HG02938 (cell line): ENCODE data around the gene CCR4.
"Not testable (repeated sequence)": the region's sequence is repeated elsewhere in the genome, so short reads cannot be mapped to it uniquely, and the experiment has no call there.

Source experiments
- ATAC-seq: cut with Tn5 transposase; IDR thresholded peaks from one replicate; pipeline ENCODE4 v1.9.1; 2021; ENCODE audit warnings: mild to moderate bottlenecking, moderate library complexity; ENCODE audit not compliant: unreplicated experiment

The CCR4 gene

GRCh38 chr3:32951410-32951811 lies at the start of gene CCR4:
TSS of gene CCR4 (plus strand) at chr3:32951644. CDS start at chr3:32953423, 1,779 bp downstream.
- ATAC-seq = no peak

GRCh38 chr3:32902887-32903371 lies 48.5 kb upstream of the CCR4 start:
- peak; percentile 59 for ATAC-seq

GRCh38 chr3:32903953-32904352 lies 47.5 kb upstream of the CCR4 start:
- ATAC-seq = no peak

GRCh38 chr3:32909999-32910398 lies 41.4 kb upstream of the CCR4 start:
- no peak for ATAC-seq

GRCh38 chr3:32910954-32911353 lies 40.5 kb upstream of the CCR4 start:
- ATAC-seq = no peak

- ATAC-seq = no peak
These were observed 39.4 kb upstream of the CCR4 start for GRCh38 chr3:32912046-32912445.

- no peak for ATAC-seq
These were observed 37.5 kb upstream of the CCR4 start for GRCh38 chr3:32913790-32914446.

GRCh38 chr3:32919920-32920319 lies 31.5 kb upstream of the CCR4 start:
- ATAC-seq = no peak

GRCh38 chr3:32922078-32922477 lies 29.4 kb upstream of the CCR4 start:
- ATAC-seq = no peak

GRCh38 chr3:32930161-32930560 lies 21.3 kb upstream of the CCR4 start:
- no peak for ATAC-seq

- ATAC-seq = not testable (repeated sequence)
These were observed 20.2 kb upstream of the CCR4 start for GRCh38 chr3:32931273-32931672.

GRCh38 chr3:32934150-32934742 lies 17.2 kb upstream of the CCR4 start:
- no peak for ATAC-seq

GRCh38 chr3:32937331-32937730 lies 14.1 kb upstream of the CCR4 start:
- ATAC-seq = no peak

GRCh38 chr3:32939531-32940284 lies 11.7 kb upstream of the CCR4 start:
- not testable (repeated sequence) for ATAC-seq

- no peak for ATAC-seq
These were observed 10.7 kb upstream of the CCR4 start for GRCh38 chr3:32940726-32941125.

- ATAC-seq = no peak
These were observed 6.3 kb upstream of the CCR4 start for GRCh38 chr3:32945136-32945535.

- not testable (repeated sequence) for ATAC-seq
These were observed 5.8 kb upstream of the CCR4 start for GRCh38 chr3:32945598-32945997.

GRCh38 chr3:32946973-32947788 lies 4.3 kb upstream of the CCR4 start:
- ATAC-seq = peak; percentile 19

GRCh38 chr3:32947789-32948238 lies 3.6 kb upstream of the CCR4 start:
- ATAC-seq = peak; percentile 67

- no peak for ATAC-seq
These were observed 2.6 kb upstream of the CCR4 start for GRCh38 chr3:32948625-32949445.
